Measurements from ENCODE around the gene PROP1.
"Not testable (repeated sequence)": the region's sequence is repeated elsewhere in the genome, so short reads cannot be mapped to it uniquely, and the experiment has no call there.

Gene PROP1

DNA sequence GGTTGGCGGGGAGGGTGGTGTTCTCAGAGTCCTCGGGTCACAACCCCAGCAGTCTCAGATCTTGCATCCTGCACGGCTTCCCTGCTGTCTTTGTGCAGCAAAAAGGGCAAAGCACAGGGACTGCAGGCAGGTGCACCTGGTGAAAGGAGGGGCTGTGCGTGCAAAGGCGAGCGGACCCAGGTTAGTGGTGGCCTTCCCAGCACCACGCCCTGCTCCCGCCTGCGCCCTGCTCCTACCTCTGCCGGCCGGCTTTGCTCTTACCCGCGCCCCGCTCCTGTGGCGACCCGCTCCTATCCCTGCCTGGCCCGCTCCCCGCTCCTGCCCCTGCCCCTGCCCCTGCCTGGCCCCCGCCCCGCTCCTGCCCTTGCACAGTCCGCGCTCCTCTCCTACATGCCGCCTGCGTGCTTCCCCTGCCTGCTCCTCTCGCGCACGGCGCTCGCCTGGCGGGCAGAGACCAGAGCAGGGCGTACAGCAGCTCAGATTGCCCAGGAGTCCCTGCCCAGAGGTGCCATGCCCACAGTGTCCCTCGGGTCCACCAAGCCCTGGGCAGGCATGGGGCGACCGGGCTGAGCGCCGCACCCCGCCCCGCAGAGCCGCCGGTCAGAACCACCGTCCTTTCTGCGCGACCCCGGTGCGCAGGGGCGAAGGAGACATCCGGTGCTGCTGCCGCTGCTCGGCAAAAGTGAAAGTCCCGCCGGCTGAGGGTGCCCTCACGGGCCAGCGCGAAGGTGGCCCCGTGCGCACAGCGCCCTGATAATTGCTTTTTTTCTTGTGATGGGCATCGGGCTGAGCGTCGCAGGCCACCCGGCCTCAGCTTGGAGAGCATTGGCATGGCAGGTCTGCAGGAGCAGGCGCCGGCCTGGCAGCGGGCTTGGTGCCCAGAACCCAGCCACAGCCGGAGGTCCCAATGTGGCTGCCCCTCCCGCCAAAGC lies 52.0 kb downstream of the PROP1 start:
- DNase-seq, result peak in 2 of 3 experiments; percentile 12 to 19

DNA sequence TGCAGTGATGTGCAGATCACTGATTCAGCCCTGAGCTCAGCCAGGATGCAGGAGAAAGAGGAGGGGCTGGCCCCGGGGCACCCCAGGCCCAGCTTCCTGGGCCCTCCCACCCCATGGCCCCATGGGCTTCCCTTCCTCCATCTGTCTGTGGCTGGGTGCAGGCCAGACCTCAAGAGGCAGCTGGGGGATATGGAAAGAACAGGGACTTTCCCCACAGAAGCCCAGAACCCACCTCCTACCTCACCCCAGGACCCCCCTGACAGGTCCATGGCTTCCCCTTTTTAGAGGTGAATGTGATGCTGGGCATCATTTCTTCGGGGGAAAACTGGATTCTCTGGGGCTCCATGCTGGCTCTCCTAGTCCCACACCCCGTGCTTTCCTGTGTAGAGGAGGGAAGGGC lies 53.1 kb downstream of the PROP1 start:
- DNase-seq, result not testable (repeated sequence)
